HepG2 (cell line): ENCODE measurements around the gene CHN1. TPM values are rescaled to one million over a fixed set of nuclear protein-coding genes. Genes with fewer than 3 reads are reported as not detected.

Experiments used
- ATAC-seq: fragments of 200-7000 bp; cut with Tn5 transposase; 3 replicates; pipeline ENCODE4 v1.9.1; 2020; ENCODE audit warnings: mild to moderate bottlenecking, moderate library complexity
- BruUV-seq: library from RNA; stranded (reverse); fragments of 400-500 nt; replicated peaks from 2 replicates; lab custom pipeline; 2021; lab: Mats Ljungman, UMichigan
- CTCF ChIA-PET: fragments of 300-600 bp; formaldehyde crosslinking; extraction: SDS; loops from one replicate; lab custom pipeline; 2021; ENCODE audit warnings: low total read pairs, inconsistent platforms, low intra/inter-chr PET ratio; lab: Yijun Ruan, JAX
- POLR2A ChIA-PET: fragments of 350-600 bp; sonication (Branson Sonifier 250); formaldehyde crosslinking; loops from one replicate; lab custom pipeline; 2020; ENCODE audit warnings: antibody characterized with exemption, inconsistent platforms; lab: Yijun Ruan, JAX
- DNase-seq: peaks from one replicate; pipeline ENCODE4 v3.0.0-alpha.2; 2015; ENCODE audit warnings: low spot score
- FAIRE-seq: peaks from 3 replicates; lab custom pipeline; 2011; peaks lifted over from hg19 to GRCh38; lab: Jason Lieb, UNC
- H2AFZ ChIP-seq: one replicate; pipeline ENCODE4 v1.6.1; 2011; ENCODE audit warnings: low read length, inconsistent platforms
- H3K27ac ChIP-seq: fragments of 300-600 bp; 3 replicates; pipeline ENCODE4 v1.8.0; 2011; ENCODE audit warnings: mixed run types, mild to moderate bottlenecking, mixed read lengths, low read length, inconsistent platforms; ENCODE audit not compliant: insufficient read depth; ENCODE audit errors: extremely low read length
- H3K27me3 ChIP-seq, 2 experiments: fragments of 200-600 bp in 1 of 2; 2 replicates in 1 of 2; 3 replicates in 1 of 2; pipeline versions ENCODE4 v1.6.0 to v1.8.0; 2011; ENCODE audit warnings: low read length in 2 of 2, mild to moderate bottlenecking in 2 of 2, moderate library complexity in 2 of 2, inconsistent platforms in 1 of 2; ENCODE audit not compliant: insufficient read depth in 2 of 2, control insufficient read depth in 1 of 2
- H3K36me3 ChIP-seq, 2 experiments: fragments of 200-600 bp in 1 of 2; replicated peaks in 1 of 2; 2 replicates in 1 of 2; 3 replicates in 1 of 2; pipeline versions ENCODE4 v1.5.1 to v1.8.0; 2011; ENCODE audit warnings: low read length in 2 of 2, inconsistent platforms in 1 of 2; ENCODE audit not compliant: insufficient read depth in 2 of 2, control insufficient read depth in 1 of 2
- H3K4me1 ChIP-seq: 2 replicates; pipeline ENCODE4 v1.5.1; 2012; ENCODE audit warnings: low read length, inconsistent platforms; ENCODE audit not compliant: insufficient read depth
- H3K4me2 ChIP-seq: 2 replicates; pipeline ENCODE4 v1.6.0; 2011; ENCODE audit warnings: low read depth, low read length, inconsistent platforms
- H3K4me3 ChIP-seq, 3 experiments: fragments of 200-600 bp in 1 of 3; sonication (generic), shearing (Covaris generic) in 1 of 3; replicated peaks in 1 of 3; 2 replicates each; pipeline ENCODE4 v1.5.1; 2011 to 2016; ENCODE audit warnings: low read length in 3 of 3, inconsistent platforms in 2 of 3, low read depth in 2 of 3, mild to moderate bottlenecking in 2 of 3, control low read depth in 1 of 3, mixed read lengths in 1 of 3; ENCODE audit not compliant: insufficient read depth in 1 of 3
- H3K79me2 ChIP-seq: one replicate; pipeline ENCODE4 v1.6.1; 2011; ENCODE audit warnings: low read length, inconsistent platforms; ENCODE audit not compliant: insufficient read depth
- H3K9ac ChIP-seq: 2 replicates; pipeline ENCODE4 v1.6.0; 2011; ENCODE audit warnings: mild to moderate bottlenecking, low read depth, low read length, inconsistent platforms; ENCODE audit not compliant: insufficient read depth
- H3K9me3 ChIP-seq: 2 replicates; pipeline ENCODE4 v1.5.1; 2012; ENCODE audit warnings: mild to moderate bottlenecking, low read length
- H4K20me1 ChIP-seq: 2 replicates; pipeline ENCODE4 v1.6.0; 2011; ENCODE audit warnings: inconsistent platforms, mild to moderate bottlenecking, low read length, moderate library complexity; ENCODE audit not compliant: insufficient read depth
- ATRX ChIP-seq: sonication (generic); formaldehyde crosslinking; IDR thresholded peaks from 2 replicates; pipeline ENCODE4 v1.4.0; 2020; ENCODE audit warnings: missing genetic modification reagents, borderline replicate concordance
- CHCHD3 ChIP-seq: sonication (generic); formaldehyde crosslinking; IDR thresholded peaks from 2 replicates; pipeline ENCODE4 v1.8.0; 2022; ENCODE audit warnings: mild to moderate bottlenecking, missing genetic modification reagents, moderate library complexity
- E2F5 ChIP-seq: sonication (generic); formaldehyde crosslinking; conservative IDR thresholded peaks from 2 replicates; pipeline ENCODE4 v1.4.0; 2020; ENCODE audit warnings: missing genetic modification reagents
- FOXC1 ChIP-seq: sonication (generic); formaldehyde crosslinking; IDR thresholded peaks from 2 replicates; pipeline ENCODE4 v1.8.0; 2022; ENCODE audit warnings: mild to moderate bottlenecking, missing genetic modification reagents, borderline replicate concordance
- FOXM1 ChIP-seq: sonication (generic); formaldehyde crosslinking; IDR thresholded peaks from 2 replicates; pipeline ENCODE4 v1.5.0; 2020; ENCODE audit warnings: missing genetic modification reagents
- KDM4B ChIP-seq: sonication (generic); formaldehyde crosslinking; IDR thresholded peaks from 2 replicates; pipeline ENCODE4 v1.4.0; 2020; ENCODE audit warnings: missing genetic modification reagents
- KLF16 ChIP-seq, 2 experiments: sonication (generic) in 1 of 2; formaldehyde crosslinking in 1 of 2; IDR thresholded peaks; 2 replicates each; pipeline versions ENCODE4 v1.6.1 to v1.8.0; 2016 to 2023; ENCODE audit warnings: missing genetic modification reagents in 2 of 2, missing compliant biosample characterization in 1 of 2
- MIER2 ChIP-seq: IDR thresholded peaks from 2 replicates; pipeline ENCODE4 v1.6.1; 2016; ENCODE audit warnings: missing biosample characterization, missing genetic modification reagents
- NFIB ChIP-seq: sonication (generic); formaldehyde crosslinking; IDR thresholded peaks from 2 replicates; pipeline ENCODE4 v1.9.0; 2021; ENCODE audit warnings: missing genetic modification reagents, mild to moderate bottlenecking, borderline replicate concordance
- RXRB ChIP-seq: IDR thresholded peaks from 2 replicates; pipeline ENCODE4 v1.6.1; 2016; ENCODE audit warnings: borderline replicate concordance, missing genetic modification reagents, missing compliant biosample characterization
- TBX3 ChIP-seq: fragments of 450-650 bp; IDR thresholded peaks from 2 replicates; pipeline ENCODE4 v1.6.1; 2017; ENCODE audit warnings: antibody characterized with exemption, mild to moderate bottlenecking, inconsistent platforms, borderline replicate concordance
- ZFP36 ChIP-seq: fragments of 150-350 bp; IDR thresholded peaks from 2 replicates; pipeline ENCODE4 v1.6.1; 2018; ENCODE audit warnings: borderline replicate concordance, low read length, low read depth; ENCODE audit not compliant: partially characterized antibody
- ZNF10 ChIP-seq: sonication (generic); formaldehyde crosslinking; IDR thresholded peaks from 2 replicates; pipeline ENCODE4 v1.4.0; 2020; ENCODE audit warnings: mild to moderate bottlenecking, low read depth, missing genetic modification reagents, borderline replicate concordance
- ZNF205 ChIP-seq: IDR thresholded peaks from 2 replicates; pipeline ENCODE4 v1.6.1; 2018; ENCODE audit warnings: missing biosample characterization, missing genetic modification reagents
- ZNF24 ChIP-seq: fragments of 450-650 bp; IDR thresholded peaks from 2 replicates; pipeline ENCODE4 v1.6.1; 2017; ENCODE audit warnings: antibody characterized with exemption, mild to moderate bottlenecking
- ZNF501 ChIP-seq: sonication (generic); formaldehyde crosslinking; IDR thresholded peaks from 2 replicates; pipeline ENCODE4 v1.5.1; 2020; ENCODE audit warnings: mild to moderate bottlenecking, moderate library complexity, missing genetic modification reagents
- ZNF546 ChIP-seq: sonication (generic); formaldehyde crosslinking; conservative IDR thresholded peaks from 2 replicates; pipeline ENCODE4 v1.8.1; 2023; ENCODE audit warnings: mild to moderate bottlenecking, missing genetic modification reagents
- ZNF614 ChIP-seq: IDR thresholded peaks from 2 replicates; pipeline ENCODE4 v1.6.1; 2018; ENCODE audit warnings: missing biosample characterization, missing genetic modification reagents, inconsistent platforms, borderline replicate concordance
- ZNF749 ChIP-seq: sonication (generic); formaldehyde crosslinking; IDR thresholded peaks from 2 replicates; pipeline ENCODE4 v1.8.0; 2022; ENCODE audit warnings: mild to moderate bottlenecking, missing genetic modification reagents, moderate library complexity, borderline replicate concordance
- ZNF879 ChIP-seq: sonication (generic); formaldehyde crosslinking; IDR thresholded peaks from 2 replicates; pipeline ENCODE4 v1.8.1; 2023; ENCODE audit warnings: missing genetic modification reagents
- WGBS: methylation state at CpG from one replicate; pipeline ENCODE4 v1.1.6; 2017; ENCODE audit warnings: low lambda C conversion rate; 5-methylcytosine and 5-hydroxymethylcytosine counted together
- in situ Hi-C: cut with HindIII; loops from 2 replicates; pipeline ENCODE4 v1.10.0; 2017; ENCODE audit warnings: low pct_unique_long_range_greater_than_20kb; ENCODE audit not compliant: extremely low pct_ligation_motif_present
- intact Hi-C: fragments of 100-400 bp; cut with micrococcal nuclease; formaldehyde crosslinking; loops from one replicate; pipeline ENCODE4 v1.10.0; 2022; ENCODE audit not compliant: unreplicated experiment
- polyA plus RNA-seq, 8 experiments: library from polyadenylated mRNA; depleted of rRNA in 3 of 8; stranded (reverse) in 7 of 8; unstranded in 1 of 8; fragments of >200 nt; fragmentation: Illumina TruSeq in 4 of 8; extraction: Trizol in 4 of 8; gene quantifications; 2 replicates each; pipeline versions ENCODE4 v1.2.1 to v1.2.3, GENCODE V29; 2011 to 2016; ENCODE audit warnings: low read depth in 4 of 8, missing spikeins in 1 of 8, mixed read lengths in 1 of 8; ENCODE audit not compliant: insufficient read depth in 1 of 8
- total RNA-seq, 5 experiments: library from RNA; depleted of rRNA; stranded (reverse); fragments of >200 nt; fragmentation: Illumina TruSeq; extraction: Trizol; gene quantifications; 2 replicates each; pipeline ENCODE4 v1.2.3, GENCODE V29; 2016; ENCODE audit warnings: low read depth in 1 of 5

CHN1 gene
- total and polyA plus RNA-seq, 2 of the 13 experiments (the other 11 are each of a cell fraction or from before 2014, with no cell fraction given) = 2.8 to 3.5 TPM

- no peak for TF ChIP-seq ZNF10 (CRISPR knock-in tag)
- TF ChIP-seq KLF16 (CRISPR knock-in tag; IDR thresholded peaks at IDR 0.05) = no peak
- no peak for TF ChIP-seq RXRB
- TF ChIP-seq ZNF546 (CRISPR knock-in tag) = no peak
- TF ChIP-seq MIER2 (CRISPR knock-in tag) = no peak
- no peak for TF ChIP-seq FOXM1 (CRISPR knock-in tag)
- no peak for TF ChIP-seq ZNF614 (CRISPR knock-in tag)
- TF ChIP-seq FOXC1 (CRISPR knock-in tag) = no peak
- no peak for TF ChIP-seq ZNF501
- no peak for TF ChIP-seq ZNF205 (CRISPR knock-in tag)
- no peak for TF ChIP-seq TBX3
- TF ChIP-seq ZNF749 = no peak
These were observed 208.8 kb downstream of the CHN1 start (continued) for GRCh38 chr2:174796319-174796771.

DNA sequence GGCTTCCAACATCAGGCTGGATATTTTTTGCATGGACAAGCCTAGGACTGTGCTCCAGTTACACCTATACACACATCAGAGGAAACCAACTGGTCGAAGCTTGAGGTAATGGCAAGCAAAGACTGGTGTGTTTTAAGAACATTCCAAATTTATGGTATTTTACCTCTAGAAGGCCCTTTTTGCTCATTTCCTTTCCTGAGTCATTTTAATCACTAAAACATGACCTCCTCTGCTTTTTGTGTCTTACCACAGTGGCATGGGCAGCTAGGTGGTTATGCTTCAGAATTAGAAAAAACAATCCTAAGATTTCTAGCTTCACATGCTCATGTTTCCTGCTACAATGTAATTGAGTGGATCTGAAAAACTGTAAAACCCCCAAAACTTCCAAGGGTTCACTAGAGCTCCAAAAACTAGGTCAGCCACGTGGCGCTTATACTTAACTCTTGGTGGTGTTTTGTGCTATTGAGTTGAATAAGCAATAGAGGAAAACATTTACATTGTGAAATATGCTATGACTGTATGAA, 210.3 kb downstream of the CHN1 start:
- Histone ChIP-seq H3K9ac (no peak overlapping the region), H4K20me1 (no peaks in the 10 kb centered on the region), H3K4me2 (no peak overlapping the region), H3K27me3 (peaks cover 3 to 37% of the 10 kb centered on the region in 2 experiments; a peak in 3 of 5 replicates), H3K4me3 (no peak overlapping the region), H3K9me3 (no peaks in the 10 kb centered on the region), H3K36me3 (no peaks in the 10 kb centered on the region), H2AFZ (no peak overlapping the region), H3K27ac (no peak overlapping the region), H3K4me1 (no peaks in the 10 kb centered on the region), H3K79me2 (no peaks in the 10 kb centered on the region)
- 36% methylated on average over 3 of the region's 3 CpGs for WGBS
- intact Hi-C loops (no loop called here), in situ Hi-C loops (no loop called here)
- ATAC-seq = no peak
- CTCF ChIA-PET = no interaction called here
- POLR2A ChIA-PET = no interaction called here
- FAIRE-seq = no peak
- DNase-seq = no peak
- no TSS peak for BruUV-seq
- TF ChIP-seq KDM4B = no peak
- TF ChIP-seq ZNF24 = no peak
- TF ChIP-seq ZNF879 (CRISPR knock-in tag) = no peak
- TF ChIP-seq NFIB (CRISPR knock-in tag) = no peak
- no peak for TF ChIP-seq CHCHD3 (CRISPR knock-in tag)
- no peak for TF ChIP-seq ATRX
- TF ChIP-seq ZFP36 = no peak
- no peak for TF ChIP-seq E2F5
